HG03521 (cell line): Measurements from ENCODE around the gene HRH1.
A peak's percentile ranks its signal among the peaks of the same experiment; 100 is the strongest.
"Not testable (repeated sequence)": the region's sequence is repeated elsewhere in the genome, so short reads cannot be mapped to it uniquely, and the experiment has no call there.

Source experiments
- ATAC-seq: cut with Tn5 transposase; IDR thresholded peaks from one replicate; pipeline ENCODE4 v1.9.1; 2021; ENCODE audit warnings: mild to moderate bottlenecking, moderate library complexity; ENCODE audit not compliant: unreplicated experiment

HRH1 gene

GRCh38 chr3:11140030-11140712 lies 14.1 kb upstream of the HRH1 start:
- ATAC-seq: peak; percentile 87

GRCh38 chr3:11140713-11141104 lies 13.6 kb upstream of the HRH1 start:
- ATAC-seq: peak; percentile 28

- ATAC-seq: no peak
Observed at GRCh38 chr3:11143476-11143875, 10.8 kb upstream of the HRH1 start.

GRCh38 chr3:11144996-11145395 lies 9.3 kb upstream of the HRH1 start:
- ATAC-seq: no peak

- ATAC-seq: no peak
Observed at GRCh38 chr3:11145888-11146287, 8.4 kb upstream of the HRH1 start.

- ATAC-seq: no peak
Observed at GRCh38 chr3:11146773-11147660, 7.3 kb upstream of the HRH1 start.

GRCh38 chr3:11150256-11150655 lies 4.0 kb upstream of the HRH1 start:
- no peak for ATAC-seq

GRCh38 chr3:11152301-11152700 lies 2.0 kb upstream of the HRH1 start:
- ATAC-seq: no peak

- no peak for ATAC-seq
Observed at GRCh38 chr3:11154953-11155325, 646 bp downstream of the HRH1 start.

GRCh38 chr3:11155341-11156025 lies 1.2 kb downstream of the HRH1 start:
- no peak for ATAC-seq

GRCh38 chr3:11156026-11156410 lies 1.7 kb downstream of the HRH1 start:
- ATAC-seq: no peak

- ATAC-seq: no peak
Observed at GRCh38 chr3:11157421-11157820, 3.1 kb downstream of the HRH1 start.

- ATAC-seq: no peak
Observed at GRCh38 chr3:11159421-11159904, 5.2 kb downstream of the HRH1 start.

GRCh38 chr3:11161666-11162065 lies 7.4 kb downstream of the HRH1 start:
- no peak for ATAC-seq

GRCh38 chr3:11162401-11163345 lies 8.4 kb downstream of the HRH1 start:
- no peak for ATAC-seq

- ATAC-seq: no peak
Observed at GRCh38 chr3:11164607-11165006, 10.3 kb downstream of the HRH1 start.

- ATAC-seq: no peak
Observed at GRCh38 chr3:11165476-11165875, 11.2 kb downstream of the HRH1 start.

GRCh38 chr3:11166807-11167400 lies 12.6 kb downstream of the HRH1 start:
- not testable (repeated sequence) for ATAC-seq

GRCh38 chr3:11167590-11167989 lies 13.3 kb downstream of the HRH1 start:
- ATAC-seq: no peak

GRCh38 chr3:11168406-11168805 lies 14.1 kb downstream of the HRH1 start:
- ATAC-seq: no peak
